ENCODE data around the gene TSHZ1. TPM values are rescaled to one million over a fixed set of nuclear protein-coding genes. Genes with fewer than 3 reads are reported as not detected.

Gene TSHZ1, protein sequence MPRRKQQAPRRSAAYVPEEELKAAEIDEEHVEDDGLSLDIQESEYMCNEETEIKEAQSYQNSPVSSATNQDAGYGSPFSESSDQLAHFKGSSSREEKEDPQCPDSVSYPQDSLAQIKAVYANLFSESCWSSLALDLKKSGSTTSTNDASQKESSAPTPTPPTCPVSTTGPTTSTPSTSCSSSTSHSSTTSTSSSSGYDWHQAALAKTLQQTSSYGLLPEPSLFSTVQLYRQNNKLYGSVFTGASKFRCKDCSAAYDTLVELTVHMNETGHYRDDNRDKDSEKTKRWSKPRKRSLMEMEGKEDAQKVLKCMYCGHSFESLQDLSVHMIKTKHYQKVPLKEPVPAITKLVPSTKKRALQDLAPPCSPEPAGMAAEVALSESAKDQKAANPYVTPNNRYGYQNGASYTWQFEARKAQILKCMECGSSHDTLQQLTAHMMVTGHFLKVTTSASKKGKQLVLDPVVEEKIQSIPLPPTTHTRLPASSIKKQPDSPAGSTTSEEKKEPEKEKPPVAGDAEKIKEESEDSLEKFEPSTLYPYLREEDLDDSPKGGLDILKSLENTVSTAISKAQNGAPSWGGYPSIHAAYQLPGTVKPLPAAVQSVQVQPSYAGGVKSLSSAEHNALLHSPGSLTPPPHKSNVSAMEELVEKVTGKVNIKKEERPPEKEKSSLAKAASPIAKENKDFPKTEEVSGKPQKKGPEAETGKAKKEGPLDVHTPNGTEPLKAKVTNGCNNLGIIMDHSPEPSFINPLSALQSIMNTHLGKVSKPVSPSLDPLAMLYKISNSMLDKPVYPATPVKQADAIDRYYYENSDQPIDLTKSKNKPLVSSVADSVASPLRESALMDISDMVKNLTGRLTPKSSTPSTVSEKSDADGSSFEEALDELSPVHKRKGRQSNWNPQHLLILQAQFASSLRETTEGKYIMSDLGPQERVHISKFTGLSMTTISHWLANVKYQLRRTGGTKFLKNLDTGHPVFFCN (N-terminal part only)
- 10 to 100 TPM; 17.7 to 27.1 (median 23.7) TPM for polyA plus RNA-seq (ENCODE audit: insufficient read length in 10 of 10)
- long read RNA-seq, donor 1, full-length matches to known transcripts, result 22 of 28 reads
- long read RNA-seq, donor 1, partial matches to known transcripts, result 6 of 28 reads
- long read RNA-seq, donor 1, other reads (novel, unspliced or antisense), result 0 of 28 reads
- long read RNA-seq, donor 2, full-length matches to known transcripts, result 21 of 26 reads
- long read RNA-seq, donor 2, partial matches to known transcripts, result 5 of 26 reads
- long read RNA-seq, donor 2, other reads (novel, unspliced or antisense), result 0 of 26 reads
- long read RNA-seq, donor 3, result 0 reads
- long read RNA-seq, donor 4, full-length matches to known transcripts, result 17 of 17 reads
- long read RNA-seq, donor 4, partial matches to known transcripts, result 0 of 17 reads
- long read RNA-seq, donor 4, other reads (novel, unspliced or antisense), result 0 of 17 reads
- long read RNA-seq, donor 5, full-length matches to known transcripts, result 45 of 45 reads
- long read RNA-seq, donor 5, partial matches to known transcripts, result 0 of 45 reads
- long read RNA-seq, donor 5, other reads (novel, unspliced or antisense), result 0 of 45 reads
- long read RNA-seq, donor 6, full-length matches to known transcripts, result 32 of 32 reads
- long read RNA-seq, donor 6, partial matches to known transcripts, result 0 of 32 reads
- long read RNA-seq, donor 6, other reads (novel, unspliced or antisense), result 0 of 32 reads
- long read RNA-seq, donor 7, full-length matches to known transcripts, result 21 of 21 reads
- long read RNA-seq, donor 7, partial matches to known transcripts, result 0 of 21 reads
- long read RNA-seq, donor 7, other reads (novel, unspliced or antisense), result 0 of 21 reads
- long read RNA-seq, donor 8, full-length matches to known transcripts, result 27 of 34 reads
- long read RNA-seq, donor 8, partial matches to known transcripts, result 7 of 34 reads
- long read RNA-seq, donor 8, other reads (novel, unspliced or antisense), result 0 of 34 reads
- long read RNA-seq, donor 9, full-length matches to known transcripts, result 3 of 3 reads
- long read RNA-seq, donor 9, partial matches to known transcripts, result 0 of 3 reads
- long read RNA-seq, donor 9, other reads (novel, unspliced or antisense), result 0 of 3 reads

DNA sequence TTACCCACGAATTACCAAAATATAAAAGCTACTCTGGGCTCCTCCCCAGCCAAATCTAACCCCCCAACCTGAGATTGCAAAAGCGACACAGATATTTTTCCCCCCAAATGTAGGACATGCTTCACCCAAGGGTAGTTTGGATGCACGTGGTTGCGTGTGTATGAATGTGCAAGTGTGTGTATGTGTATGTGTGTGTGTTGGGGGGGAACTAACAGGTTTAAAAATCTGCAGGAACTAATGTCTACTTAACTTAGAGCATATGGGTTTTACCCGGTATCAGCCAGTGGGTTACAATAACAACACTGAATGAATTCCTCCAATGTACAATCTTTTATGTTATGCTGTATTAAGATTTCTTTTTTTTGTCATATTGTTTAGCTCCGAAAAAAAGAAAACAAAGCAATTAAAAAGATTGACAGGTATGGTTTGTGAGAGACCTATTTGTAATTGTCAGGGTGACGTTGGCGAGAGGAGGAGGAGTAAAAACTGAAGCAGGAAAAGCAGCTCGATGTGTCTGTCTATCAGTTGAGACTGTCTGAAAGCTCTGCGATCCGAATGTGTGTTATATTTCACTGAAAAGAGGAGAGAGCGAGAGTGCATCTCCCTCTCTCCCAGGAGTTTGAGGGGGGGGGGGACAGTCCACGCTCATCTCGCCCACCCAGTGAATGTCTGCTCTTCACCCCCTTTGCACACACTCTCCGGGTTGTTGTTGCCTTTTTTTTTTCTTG lies at the start of gene TSHZ1:
TSS of gene TSHZ1 (plus strand) at position 524 of the 728 bp plus-strand sequence. CDS start 1,080 bp downstream, outside the sequence.
- peak; percentile 89 to 94 (median 90) for DNase-seq

GRCh38 chr18:75161256-75162028 lies 49.2 kb upstream of the TSHZ1 start:
- DNase-seq, result no peak

DNA sequence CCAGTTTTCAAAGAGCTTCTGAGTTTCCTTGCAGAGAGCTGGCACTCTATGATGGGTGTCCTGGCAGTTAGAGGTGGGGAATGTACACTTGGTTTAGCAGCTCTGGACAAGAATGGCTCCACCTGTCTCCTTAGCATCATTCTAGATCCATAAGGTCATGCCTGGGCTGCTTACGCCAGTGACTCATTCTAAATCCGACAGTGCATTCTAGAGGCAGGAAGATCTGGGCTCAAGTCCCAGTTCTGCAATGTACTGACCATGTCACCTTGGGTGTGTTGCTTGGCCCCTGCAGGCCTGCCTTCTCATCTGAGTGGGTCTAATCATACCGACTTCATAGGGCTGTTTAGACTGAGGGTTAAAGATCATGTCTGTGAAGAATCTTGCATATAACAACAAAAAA lies 48.1 kb upstream of the TSHZ1 start:
- DNase-seq, result peak; percentile 34 to 38 (median 38)

DNA sequence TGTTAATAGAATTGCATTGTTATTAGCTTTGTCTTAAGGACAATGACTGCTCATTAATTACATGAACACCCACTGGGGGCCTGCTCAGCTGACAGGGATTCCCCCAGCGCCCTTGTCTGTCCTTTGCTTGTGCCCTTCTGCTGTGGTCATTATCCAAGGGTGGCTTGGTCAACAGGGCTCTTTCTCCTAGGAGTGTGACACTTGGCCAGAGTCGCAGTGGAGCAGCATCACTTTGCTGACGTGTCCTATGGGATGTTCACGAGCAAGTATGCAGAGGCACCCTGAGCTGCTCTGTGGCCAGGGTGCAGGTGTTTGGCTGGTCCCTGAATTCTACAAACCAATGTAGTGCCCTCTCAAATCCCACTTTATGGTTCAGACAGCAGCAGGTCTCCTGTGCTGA lies 47.6 kb upstream of the TSHZ1 start:
- DNase-seq, result no peak

GRCh38 chr18:75163736-75164135 lies 46.9 kb upstream of the TSHZ1 start:
- DNase-seq, result no peak

- no peak for DNase-seq
These were observed 46.1 kb upstream of the TSHZ1 start for GRCh38 chr18:75164479-75164878.

DNA sequence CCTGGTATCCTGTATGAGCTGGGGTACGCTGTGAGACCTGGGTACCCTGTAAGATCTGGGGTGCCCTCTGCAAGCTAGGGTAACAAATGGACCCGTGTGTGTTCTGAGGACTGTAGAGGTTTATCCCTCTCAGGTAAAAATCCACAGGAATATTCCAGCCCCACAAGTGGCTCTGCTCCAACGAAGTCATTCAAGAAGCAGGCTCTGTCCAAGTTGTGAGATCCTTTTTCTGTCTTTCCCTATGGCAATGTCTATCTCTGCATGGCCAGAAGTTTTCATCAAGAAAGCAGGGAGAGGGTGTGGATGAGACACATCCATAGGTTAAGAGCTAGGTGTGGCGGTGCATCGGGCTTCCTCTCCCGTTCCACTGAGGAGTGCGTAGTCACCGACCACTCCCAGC lies 44.7 kb upstream of the TSHZ1 start:
- no peak for DNase-seq

GRCh38 chr18:75167137-75167536 lies 43.5 kb upstream of the TSHZ1 start:
- no peak for DNase-seq

DNA sequence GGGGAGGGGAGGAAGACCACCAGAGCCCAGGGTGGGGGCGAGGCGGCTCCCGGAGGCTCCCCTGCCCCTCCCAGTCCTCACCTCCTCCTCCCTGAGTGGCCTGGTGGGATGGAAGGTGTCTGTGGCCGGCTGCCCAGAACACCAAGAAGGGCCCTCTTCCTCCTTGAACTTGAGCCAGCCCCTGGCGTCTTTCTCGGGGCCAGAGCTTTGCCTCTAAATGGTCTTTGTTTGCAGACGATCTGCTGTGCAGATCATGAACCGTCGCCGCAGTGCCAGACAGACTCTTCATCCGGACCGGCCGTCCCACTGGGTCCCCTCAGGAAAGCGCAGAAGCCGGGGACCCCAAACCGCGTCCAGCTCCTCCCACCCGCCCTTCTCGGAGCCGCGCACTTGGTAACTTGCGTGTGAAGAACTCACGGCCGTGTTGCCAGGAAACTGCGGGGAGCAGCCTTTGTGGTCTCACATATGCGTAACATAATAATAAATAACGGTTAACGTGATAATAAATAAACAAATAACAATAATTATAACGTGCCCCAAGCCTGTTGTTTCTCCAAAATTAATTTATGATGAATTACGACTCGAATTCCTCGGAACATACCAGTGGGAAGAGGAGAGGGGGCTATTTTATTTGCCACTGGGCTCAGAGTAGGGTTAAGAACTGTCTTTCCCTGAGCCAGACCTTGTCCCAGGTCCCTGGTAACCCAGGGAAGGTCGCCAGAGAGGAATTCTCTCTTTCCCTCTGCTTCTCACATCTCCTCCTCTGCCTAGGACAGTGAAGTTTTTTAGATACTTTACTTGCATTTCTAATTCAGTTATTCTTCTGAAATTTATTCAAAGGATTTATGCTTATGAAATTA lies 42.6 kb upstream of the TSHZ1 start:
- peak in 1 of 3 donors; percentile 40 for DNase-seq

DNA sequence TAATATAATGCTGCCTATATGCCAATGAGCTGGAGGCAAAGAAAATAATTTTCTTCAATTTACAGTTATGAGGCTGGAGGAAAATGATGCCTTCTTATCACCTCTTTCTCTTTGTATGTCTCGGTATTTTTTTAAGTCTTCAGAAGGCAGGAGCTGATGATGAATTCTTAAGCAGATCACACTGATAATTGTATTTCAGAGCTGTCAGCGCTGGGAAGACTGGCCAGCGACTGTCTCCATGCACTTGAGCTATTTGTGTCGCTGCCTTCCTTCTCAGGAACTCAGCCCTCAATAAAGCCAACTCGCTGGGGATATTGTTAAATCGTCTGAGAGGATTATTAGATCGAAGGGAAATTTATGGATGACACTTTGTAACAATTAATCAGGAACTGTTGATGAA lies 42.0 kb upstream of the TSHZ1 start:
- DNase-seq, result peak in 1 of 3 donors; percentile 19

DNA sequence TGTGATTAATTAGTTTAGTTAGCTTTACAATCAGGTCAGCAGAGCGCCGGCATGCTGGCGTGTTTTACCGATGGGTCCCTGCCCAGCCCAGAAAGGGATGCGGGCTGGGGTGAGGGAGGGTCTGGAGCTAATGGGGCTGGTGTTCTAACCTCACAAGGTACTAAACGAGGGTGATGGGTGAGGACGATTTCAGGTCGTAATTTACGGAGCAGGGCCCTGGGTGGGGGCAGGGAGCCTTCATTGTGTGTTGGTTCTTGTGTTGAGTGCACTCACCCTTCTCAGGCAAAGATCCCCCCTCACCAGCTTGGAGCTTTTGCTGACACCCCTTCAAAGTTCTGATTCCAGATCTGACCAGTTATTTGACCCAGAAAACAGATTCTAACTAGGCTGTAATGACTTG lies 41.2 kb upstream of the TSHZ1 start:
- no peak for DNase-seq

DNA sequence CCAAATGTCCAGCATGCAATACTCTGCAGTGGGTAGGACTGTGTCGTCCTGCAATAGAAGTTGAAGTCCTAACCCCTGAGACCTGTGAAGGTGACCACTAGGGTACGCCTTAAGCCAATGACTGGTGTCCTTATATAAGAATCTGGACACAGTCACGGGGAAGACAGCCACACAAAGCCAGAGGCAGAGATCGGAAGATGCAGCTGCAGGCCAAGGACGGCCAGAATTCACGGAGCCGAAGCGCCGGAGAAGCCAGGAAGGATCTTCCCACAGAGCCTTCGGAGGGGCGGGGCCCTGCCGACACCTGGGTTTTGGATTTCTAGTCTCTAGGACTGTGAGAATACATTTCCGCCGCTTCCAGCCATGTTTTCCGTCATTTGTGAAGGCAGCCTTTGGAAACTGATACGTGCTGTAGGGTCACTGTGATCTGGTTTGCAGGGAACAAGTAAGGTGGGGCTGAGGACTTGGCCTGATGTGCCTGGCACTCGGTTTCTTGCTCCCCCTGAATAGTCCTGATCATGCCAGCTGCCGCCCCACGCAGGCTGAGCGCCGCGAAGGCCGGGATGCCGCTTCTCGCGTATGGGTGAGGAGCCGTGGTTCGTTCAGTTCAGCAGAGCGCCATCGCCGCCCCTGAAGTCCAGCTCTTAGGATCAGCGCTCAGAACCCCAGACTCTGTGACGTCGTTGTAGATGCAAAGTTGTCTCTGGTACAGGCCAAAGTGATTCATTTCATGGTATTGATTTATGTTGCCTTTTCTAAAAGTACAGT lies 40.4 kb upstream of the TSHZ1 start:
- peak; percentile 18 to 86 (median 63) for DNase-seq

- peak in 2 of 3 donors; percentile 59 to 70 for DNase-seq
These were observed 39.7 kb upstream of the TSHZ1 start for GRCh38 chr18:75170916-75171315.

DNA sequence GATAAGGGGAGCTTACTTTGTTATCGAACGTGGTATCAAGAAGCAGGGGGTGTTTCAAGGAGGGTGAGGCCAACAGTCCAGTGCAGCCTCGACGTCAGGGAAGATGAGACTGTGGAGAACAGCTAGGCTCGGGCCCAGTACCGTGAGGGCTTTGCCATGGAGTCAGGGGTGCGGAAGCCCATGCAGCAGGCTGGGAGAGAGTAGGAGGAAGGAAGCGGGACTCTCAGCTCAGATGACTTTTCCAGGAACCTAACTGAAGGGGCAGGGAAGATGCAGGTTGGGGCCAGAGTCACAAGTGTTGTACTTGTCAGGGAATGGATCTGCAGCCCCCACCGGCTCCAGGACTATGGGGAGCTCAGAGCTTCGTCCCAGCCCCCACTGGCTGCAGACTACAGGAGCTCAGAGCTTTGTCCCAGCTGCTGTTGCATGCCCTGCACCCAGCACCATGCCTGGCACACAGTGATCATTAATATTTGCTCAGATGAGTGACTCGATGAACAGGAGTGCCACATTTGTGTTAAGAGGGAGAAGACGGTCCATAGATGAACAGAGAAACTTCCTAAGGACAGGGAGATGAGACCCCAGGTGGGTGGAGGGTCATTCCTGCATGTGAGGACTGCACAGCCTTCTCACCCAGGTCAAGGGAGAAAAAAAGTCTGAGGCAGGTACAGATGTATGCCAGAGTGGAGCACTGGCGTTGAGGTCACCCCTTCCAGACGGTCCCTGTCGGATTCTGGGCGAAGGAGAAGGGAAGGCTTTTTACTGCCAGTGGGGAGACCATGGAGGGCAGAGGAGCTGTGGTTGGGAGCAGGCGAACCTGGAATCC lies 38.1 kb upstream of the TSHZ1 start:
- no peak for DNase-seq

DNA sequence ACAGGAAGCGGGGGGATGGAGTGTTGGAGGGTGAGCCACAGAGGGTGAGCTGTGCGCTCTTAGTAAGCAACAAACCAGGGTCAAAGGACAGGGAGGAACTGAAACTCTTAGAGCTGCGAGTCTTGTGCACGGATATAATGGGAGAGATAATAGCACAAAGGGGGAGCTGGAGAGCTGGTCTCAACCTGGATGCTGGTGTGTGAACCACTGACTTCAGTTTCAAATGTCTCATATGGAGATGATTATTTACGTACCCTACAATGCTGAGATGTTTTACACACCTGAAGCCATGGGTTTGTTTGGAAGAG lies 37.5 kb upstream of the TSHZ1 start:
- DNase-seq, result peak in 1 of 3 donors; percentile 39

- no peak for DNase-seq
These were observed 36.9 kb upstream of the TSHZ1 start for GRCh38 chr18:75173738-75174137.
